OCI-M1 (cell line): ENCODE results near the gene RASGRF1.

ENCODE experiments used
- DNase-seq: peaks from one replicate; lab custom pipeline; 2025; lab: John Stamatoyannopoulos, UW

The RASGRF1 gene

GRCh38 chr15:79036323-79036722 lies 54.3 kb downstream of the RASGRF1 start:
- no peak for DNase-seq

- DNase-seq: no peak
Measured at GRCh38 chr15:79035814-79036213, 54.8 kb downstream of the RASGRF1 start.

- no peak for DNase-seq
Measured at GRCh38 chr15:79035111-79035601, 55.4 kb downstream of the RASGRF1 start.

GRCh38 chr15:79034284-79034683 lies 56.3 kb downstream of the RASGRF1 start:
- no peak for DNase-seq

GRCh38 chr15:79032656-79033055 lies 57.9 kb downstream of the RASGRF1 start:
- peak; percentile 3 for DNase-seq

GRCh38 chr15:79031821-79032220 lies 58.8 kb downstream of the RASGRF1 start:
- no peak for DNase-seq

- DNase-seq: no peak
Measured at GRCh38 chr15:79031201-79031600, 59.4 kb downstream of the RASGRF1 start.

GRCh38 chr15:79030470-79030869 lies 60.1 kb downstream of the RASGRF1 start:
- DNase-seq: no peak

- DNase-seq: peak; percentile 68
Measured at GRCh38 chr15:79028411-79028964, 62.1 kb downstream of the RASGRF1 start.

- DNase-seq: no peak
Measured at GRCh38 chr15:79027532-79028410, 62.8 kb downstream of the RASGRF1 start.

GRCh38 chr15:79025802-79026201 lies 64.8 kb downstream of the RASGRF1 start:
- DNase-seq: peak; percentile 3

- peak; percentile 48 for DNase-seq
Measured at GRCh38 chr15:79025201-79025600, 65.4 kb downstream of the RASGRF1 start.

GRCh38 chr15:79024493-79024892 lies 66.1 kb downstream of the RASGRF1 start:
- DNase-seq: peak; percentile 3

DNA sequence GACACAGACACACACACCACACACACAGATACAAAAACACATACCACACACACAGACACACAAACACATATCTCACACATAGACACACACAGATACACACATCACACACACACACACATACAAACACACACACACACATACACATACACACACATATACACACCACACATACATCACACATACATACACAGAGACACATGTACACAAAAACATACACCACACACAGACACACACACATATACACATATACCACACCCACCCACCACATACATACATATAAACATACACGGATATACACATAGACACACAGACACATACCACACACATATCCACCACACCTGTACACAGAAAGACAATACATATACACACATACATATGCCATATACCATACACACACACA lies 66.7 kb downstream of the RASGRF1 start:
- DNase-seq: no peak

DNA sequence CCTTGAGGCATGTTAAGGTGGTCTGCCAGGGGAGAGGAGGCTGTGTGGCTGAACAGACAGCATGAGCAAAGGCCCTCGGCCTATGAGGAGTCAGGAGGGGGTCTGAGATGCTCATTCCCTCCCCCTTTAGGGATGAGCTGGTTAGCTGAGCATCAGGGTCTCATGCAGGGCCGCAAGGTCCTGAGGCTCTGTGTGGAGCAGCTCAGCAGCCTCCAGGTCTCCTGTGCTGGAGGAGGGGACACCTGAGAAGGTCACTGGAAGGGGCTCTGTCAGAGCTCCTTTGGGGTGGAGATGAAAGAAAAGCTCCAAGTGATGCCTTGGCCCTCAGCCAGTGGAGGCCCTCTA lies 67.1 kb downstream of the RASGRF1 start:
- DNase-seq: no peak

GRCh38 chr15:79018960-79019359 lies 71.6 kb downstream of the RASGRF1 start:
- no peak for DNase-seq

DNA sequence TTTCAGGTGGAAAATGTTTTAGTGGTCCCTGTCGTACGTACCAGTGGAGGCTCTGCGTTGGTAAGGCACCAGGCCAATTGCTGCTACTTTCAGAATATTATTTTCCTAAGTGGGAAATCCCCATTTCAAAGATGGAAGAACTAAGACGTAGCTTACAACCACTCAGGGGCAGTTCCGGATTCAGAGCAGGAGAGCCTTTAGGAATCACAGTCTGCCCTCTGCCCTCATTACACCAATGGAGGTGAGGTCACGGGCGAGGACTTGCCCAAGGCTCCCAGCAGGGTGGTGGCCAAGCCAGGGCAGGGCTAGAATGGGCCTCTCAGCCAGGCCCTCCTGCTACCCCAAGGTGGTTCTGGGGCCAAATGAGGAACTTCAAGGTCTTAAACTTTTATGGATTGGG lies 72.6 kb downstream of the RASGRF1 start:
- no peak for DNase-seq

DNA sequence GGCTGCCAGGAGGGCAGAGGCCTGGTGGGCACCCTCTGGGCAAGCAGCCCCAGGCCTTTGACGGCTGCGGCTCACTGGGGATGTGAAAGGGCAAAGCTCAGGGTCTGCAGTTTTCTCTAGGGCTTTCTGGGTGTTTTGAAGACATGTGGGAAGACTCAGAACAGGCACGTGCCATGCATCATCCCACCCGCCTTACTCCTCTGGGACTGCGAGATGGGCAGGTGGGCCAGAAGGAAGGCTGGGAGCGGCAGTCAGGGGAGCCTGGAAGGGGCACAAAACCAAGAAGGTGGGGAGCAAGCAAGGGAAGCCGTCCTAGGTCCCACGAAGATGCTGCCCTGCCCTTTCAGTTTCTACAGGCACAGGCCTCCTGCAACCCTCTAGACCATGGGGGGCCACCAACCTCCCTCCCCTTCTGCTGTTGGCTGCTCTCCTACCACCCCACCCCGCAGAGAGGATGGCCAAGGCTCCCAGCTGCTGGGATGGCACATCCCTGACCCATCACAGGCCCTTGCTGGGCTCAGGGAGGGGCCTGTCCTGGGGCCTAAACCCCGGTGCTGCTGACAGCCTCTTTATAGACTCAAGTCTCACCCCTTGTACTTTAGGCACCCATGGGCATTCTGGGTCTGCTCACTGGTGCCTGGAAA lies 73.9 kb downstream of the RASGRF1 start:
- no peak for DNase-seq

GRCh38 chr15:79015416-79015815 lies 75.2 kb downstream of the RASGRF1 start:
- DNase-seq: no peak

GRCh38 chr15:79010278-79010677 lies 80.3 kb downstream of the RASGRF1 start:
- no peak for DNase-seq

DNA sequence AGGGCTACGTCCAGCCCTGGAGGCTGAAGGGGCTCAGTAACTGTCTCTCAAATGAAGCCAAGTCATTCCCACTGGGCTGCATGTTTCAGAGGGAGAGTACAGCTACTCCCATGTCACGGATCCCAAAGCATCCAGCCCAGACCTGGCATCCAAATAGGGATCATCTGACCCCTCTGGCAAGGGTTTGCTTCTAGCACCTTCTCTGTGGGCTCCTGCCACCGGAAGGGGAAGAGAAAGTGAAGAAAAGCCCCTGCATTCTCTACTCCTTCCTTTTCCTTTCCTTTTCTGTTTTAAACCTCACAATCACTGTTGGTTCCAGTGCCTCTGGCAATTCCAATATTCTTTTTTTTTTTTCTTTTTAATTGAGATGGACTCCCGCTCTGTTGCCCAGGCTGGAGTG lies 81.2 kb downstream of the RASGRF1 start:
- DNase-seq: no peak

- DNase-seq: no peak
Measured at GRCh38 chr15:79008659-79009058, 81.9 kb downstream of the RASGRF1 start.

GRCh38 chr15:79007066-79007465 lies 83.5 kb downstream of the RASGRF1 start:
- peak; percentile 92 for DNase-seq
